ENCODE data around the gene CDH26.

The CDH26 gene

DNA sequence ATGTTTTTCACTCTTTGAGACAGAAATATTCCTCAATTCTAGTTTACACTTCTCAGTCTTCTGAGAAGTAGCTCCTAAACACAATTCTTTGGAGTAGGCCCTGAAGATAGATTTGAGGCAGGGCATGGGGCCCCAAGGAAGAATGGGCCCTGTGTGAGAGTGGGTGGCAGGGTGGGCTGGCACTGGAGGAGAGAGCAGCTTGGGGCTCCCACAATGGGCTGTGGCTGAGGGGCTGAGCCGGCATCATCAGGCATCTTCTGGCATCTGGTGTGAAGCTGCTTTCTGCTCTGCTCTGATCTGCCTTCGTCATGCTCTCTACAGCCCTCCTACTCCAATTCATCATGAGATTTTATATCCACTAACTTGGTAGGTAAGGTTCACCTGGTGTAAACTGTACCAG is 88.2 kb downstream of the CDH26 start:
- TF ChIP-seq CTCF (IDR thresholded peaks at IDR 0.05; ENCODE audit: low read depth, low read length), result no peak
- DNase-seq (ENCODE audit: extremely low read depth, low read depth), result no peak

DNA sequence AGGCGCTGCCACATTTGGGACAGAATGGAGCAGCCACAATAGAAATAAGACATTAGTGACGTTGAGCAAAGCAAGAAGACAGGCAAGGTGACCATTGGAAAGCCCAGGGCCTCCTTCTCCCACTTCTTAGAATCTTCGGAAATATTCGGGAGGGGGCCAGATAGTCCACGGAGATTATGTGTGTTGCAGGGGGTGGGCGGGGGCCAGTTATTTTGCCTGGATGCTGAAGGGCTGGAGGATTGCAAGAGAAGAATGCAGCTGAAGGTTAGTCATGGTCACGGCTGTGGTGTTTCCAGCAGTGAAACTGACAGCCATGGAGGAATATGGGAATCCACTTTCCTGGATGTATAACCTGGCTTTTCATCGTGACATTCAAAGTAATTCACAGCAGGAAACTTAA is 88.6 kb downstream of the CDH26 start:
- TF ChIP-seq CTCF (IDR thresholded peaks at IDR 0.05; ENCODE audit: low read depth, low read length), result no peak

DNA sequence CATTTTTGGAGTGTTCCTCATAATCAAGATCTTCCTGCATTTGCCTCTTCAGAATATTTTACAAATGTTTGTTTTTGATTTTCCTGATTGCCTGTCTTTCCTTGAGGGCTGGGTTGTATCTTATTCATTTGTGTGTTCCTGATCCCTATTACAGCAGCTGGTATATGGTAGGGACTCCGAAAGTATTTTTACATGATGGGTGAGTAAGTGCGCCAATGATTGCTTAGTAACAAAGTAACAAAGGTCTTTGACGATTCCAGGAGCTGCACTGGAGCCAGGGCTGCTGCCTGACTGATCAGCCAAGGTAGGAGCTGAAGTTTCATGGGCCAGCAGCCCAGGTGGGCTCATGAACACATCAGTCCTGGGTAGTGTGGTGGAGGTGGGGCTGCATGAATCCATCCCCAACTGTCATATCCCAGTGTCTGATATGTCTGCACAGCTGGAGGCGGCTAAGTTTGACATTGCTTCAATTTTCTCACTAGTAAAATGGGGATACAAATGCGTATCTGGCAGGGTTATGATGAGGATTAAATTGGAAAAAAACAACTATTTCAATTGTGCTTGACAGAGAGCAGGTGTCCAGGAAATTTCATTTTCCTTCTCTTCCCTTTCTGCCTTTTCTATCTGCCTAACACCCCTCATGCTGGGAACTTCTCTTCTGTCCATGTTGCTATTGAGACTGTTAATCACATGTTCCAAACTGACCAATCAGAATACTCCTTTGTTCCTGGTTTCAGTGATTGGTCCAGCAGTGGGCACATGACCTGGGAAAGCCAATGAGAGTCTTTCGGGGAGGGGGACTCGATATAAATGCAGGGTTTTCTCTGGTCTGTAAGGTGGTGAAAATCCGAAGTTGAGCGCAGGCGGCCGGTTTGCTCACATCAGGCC is 90.7 kb downstream of the CDH26 start:
- TF ChIP-seq CTCF (IDR thresholded peaks at IDR 0.05; ENCODE audit: low read depth, low read length), result no peak
- DNase-seq (ENCODE audit: extremely low read depth, low read depth), result no peak

More for the DNA sequence above, 88.6 kb downstream of the CDH26 start:
- no peak for DNase-seq (ENCODE audit: extremely low read depth, low read depth)

DNA sequence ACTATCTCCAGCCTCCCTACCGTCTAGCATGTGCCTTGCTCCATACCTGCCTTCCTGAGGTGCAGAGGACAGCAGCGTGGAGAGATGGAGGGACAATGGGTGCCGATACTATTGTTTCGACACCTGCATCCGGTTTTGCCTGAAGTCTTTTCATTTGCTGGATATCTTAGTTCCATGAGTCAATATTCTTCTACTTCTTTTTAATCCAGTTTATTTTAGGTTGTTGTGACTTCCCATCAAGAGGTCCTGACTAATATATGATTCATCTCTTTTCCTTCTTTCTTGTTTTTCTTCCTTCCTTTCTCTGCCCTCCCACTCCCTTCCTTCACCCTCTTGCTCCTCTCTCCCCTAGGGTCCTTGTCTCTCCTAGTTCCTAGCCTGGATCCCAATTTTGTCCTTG is 91.4 kb downstream of the CDH26 start:
- TF ChIP-seq CTCF (IDR thresholded peaks at IDR 0.05; ENCODE audit: low read depth, low read length), result no peak
- DNase-seq (ENCODE audit: extremely low read depth, low read depth), result no peak

DNA sequence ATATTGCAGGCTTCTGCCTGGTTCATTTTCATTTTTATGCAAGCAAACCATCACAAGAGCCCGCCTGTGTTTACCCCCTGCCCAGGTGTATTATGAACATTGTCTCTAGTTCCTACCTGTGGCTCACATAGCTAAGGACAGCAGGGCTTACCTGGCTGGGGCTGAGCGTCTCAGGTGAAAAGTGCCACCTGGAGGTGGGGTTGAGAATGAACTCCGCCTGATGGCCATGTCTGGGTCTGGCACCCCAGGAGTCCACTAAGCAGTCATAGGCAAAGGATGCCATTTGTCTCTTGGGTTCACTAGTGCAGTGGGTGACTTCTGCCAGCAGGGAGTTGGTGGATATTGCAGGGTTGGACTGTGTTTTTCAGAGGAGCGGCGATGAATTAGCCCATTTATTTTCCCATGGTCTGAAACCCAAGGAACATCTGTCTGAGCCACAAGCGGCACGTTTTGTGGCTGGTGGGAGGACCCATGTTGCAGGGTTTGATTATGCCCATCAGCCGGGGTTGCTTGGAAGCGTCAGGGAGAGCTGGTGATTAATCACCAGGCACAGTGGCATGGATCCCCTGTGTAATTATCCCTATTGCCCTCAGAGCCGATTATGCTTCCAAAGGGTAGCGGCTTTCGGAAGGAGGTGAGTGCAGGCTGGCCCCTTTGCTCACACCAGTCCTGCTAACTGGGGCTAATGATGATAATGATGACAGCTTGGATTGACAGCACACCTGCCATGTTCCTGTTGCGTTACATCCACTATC is 92.1 kb downstream of the CDH26 start:
- no peak for DNase-seq (ENCODE audit: extremely low read depth, low read depth)
- no peak for TF ChIP-seq CTCF (IDR thresholded peaks at IDR 0.05; ENCODE audit: low read depth, low read length)

- DNase-seq (ENCODE audit: extremely low read depth, low read depth), result no peak
- no peak for TF ChIP-seq CTCF (IDR thresholded peaks at IDR 0.05; ENCODE audit: low read depth, low read length)
Measured at GRCh38 chr20:60051911-60052310, 93.7 kb downstream of the CDH26 start.

DNA sequence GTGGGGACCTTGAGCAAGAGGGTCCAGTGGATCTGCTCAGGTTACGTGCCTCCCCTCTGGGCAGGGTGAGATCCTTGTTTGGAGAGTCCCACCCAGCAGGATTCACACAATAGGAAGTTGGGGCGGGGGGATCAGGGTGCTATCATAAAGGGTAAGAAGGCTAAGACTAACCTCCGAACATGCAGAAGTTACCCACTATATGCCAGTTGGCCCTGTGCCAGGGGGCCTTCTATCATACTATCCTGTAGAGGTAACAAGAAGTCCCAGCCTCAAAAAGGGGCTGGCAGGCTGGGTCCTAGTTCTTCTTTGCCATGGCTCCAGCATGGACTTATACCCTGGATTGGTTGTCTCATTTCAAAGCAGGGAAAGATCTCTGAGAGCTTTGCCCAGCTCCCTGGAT is 94.1 kb downstream of the CDH26 start:
- DNase-seq (ENCODE audit: extremely low read depth, low read depth), result no peak
- TF ChIP-seq CTCF (IDR thresholded peaks at IDR 0.05; ENCODE audit: low read depth, low read length), result no peak
